ENCODE data around the gene PLK5. TPM values are rescaled to one million over a fixed set of nuclear protein-coding genes. Genes with fewer than 3 reads are reported as not detected.

The PLK5 gene
- total and polyA plus RNA-seq, 2 experiments from 2014 or later = 0.97 to 1.2 TPM

- TF ChIP-seq REST (IDR thresholded peaks at IDR 0.05; ENCODE audit: unreplicated experiment) (no peak), STAT1 (IDR thresholded peaks at IDR 0.05; ENCODE audit: unreplicated experiment) (no peak), ZNF331 (CRISPR knock-in tag; IDR thresholded peaks at IDR 0.05; ENCODE audit: low read depth) (no peak)
- TF ChIP-seq, protein P1, sequence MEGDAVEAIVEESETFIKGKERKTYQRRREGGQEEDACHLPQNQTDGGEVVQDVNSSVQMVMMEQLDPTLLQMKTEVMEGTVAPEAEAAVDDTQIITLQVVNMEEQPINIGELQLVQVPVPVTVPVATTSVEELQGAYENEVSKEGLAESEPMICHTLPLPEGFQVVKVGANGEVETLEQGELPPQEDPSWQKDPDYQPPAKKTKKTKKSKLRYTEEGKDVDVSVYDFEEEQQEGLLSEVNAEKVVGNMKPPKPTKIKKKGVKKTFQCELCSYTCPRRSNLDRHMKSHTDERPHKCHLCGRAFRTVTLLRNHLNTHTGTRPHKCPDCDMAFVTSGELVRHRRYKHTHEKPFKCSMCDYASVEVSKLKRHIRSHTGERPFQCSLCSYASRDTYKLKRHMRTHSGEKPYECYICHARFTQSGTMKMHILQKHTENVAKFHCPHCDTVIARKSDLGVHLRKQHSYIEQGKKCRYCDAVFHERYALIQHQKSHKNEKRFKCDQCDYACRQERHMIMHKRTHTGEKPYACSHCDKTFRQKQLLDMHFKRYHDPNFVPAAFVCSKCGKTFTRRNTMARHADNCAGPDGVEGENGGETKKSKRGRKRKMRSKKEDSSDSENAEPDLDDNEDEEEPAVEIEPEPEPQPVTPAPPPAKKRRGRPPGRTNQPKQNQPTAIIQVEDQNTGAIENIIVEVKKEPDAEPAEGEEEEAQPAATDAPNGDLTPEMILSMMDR (conservative IDR thresholded peaks at IDR 0.05; ENCODE audit: low read depth in 2 of 2) = no peak
Observed at GRCh38 chr19:1570836-1571235, 47.0 kb downstream of the PLK5 start (continued).

- Histone ChIP-seq H4K20me1 (replicated peaks; ENCODE audit: insufficient read depth) (no peaks in the 10 kb centered on the region; the same call in 1 of the 2 replicates), H3K4me2 (no peak overlapping the region), H3K79me2 (replicated peaks; ENCODE audit: insufficient read depth) (peaks cover 3% of the 10 kb centered on the region), H3K9me2 (ENCODE audit: insufficient read depth) (no peaks in the 10 kb centered on the region), H3K27ac (ENCODE audit: low read depth) (no peak overlapping the region), H3K4me3 (no peak overlapping the region), H3K27me3 (ENCODE audit: insufficient read depth) (peaks cover 25% of the 10 kb centered on the region), H3K4me1 (ENCODE audit: insufficient read depth) (no peaks in the 10 kb centered on the region; the same call in 1 of the 2 replicates), H3K36me3 (ENCODE audit: insufficient read depth) (no peaks in the 10 kb centered on the region), H3F3A (replicated peaks; ENCODE audit: low read depth) (no peaks in the 10 kb centered on the region; the same call in 1 of the 2 replicates), H2AFZ (no peak overlapping the region)
- ATAC-seq (no peak), DNase-seq (ENCODE audit: low spot score) (no peak)
- no peak overlapping the region for H3K27ac Mint-ChIP-seq
- H3K27me3 Mint-ChIP-seq (ENCODE audit: insufficient read depth, low read depth, poor library complexity) = peaks cover 47% of the 10 kb centered on the region
- H3K4me3 Mint-ChIP-seq = no peak overlapping the region
- H3K9me3 Mint-ChIP-seq = peaks cover 9% of the 10 kb centered on the region
- peaks cover 7% of the 10 kb centered on the region for H3K36me3 Mint-ChIP-seq (ENCODE audit: low read depth)
- H3K4me1 Mint-ChIP-seq = peaks cover 6% of the 10 kb centered on the region; the same call in 2 of the 3 replicates
- TF ChIP-seq ZNF331 (CRISPR knock-in tag; IDR thresholded peaks at IDR 0.05; ENCODE audit: low read depth) (no peak), REST (IDR thresholded peaks at IDR 0.05; ENCODE audit: unreplicated experiment) (no peak), ZNF114 (CRISPR knock-in tag; IDR thresholded peaks at IDR 0.05) (no peak), ZNF462 (CRISPR knock-in tag; IDR thresholded peaks at IDR 0.05) (no peak), NANOG (IDR thresholded peaks at IDR 0.05; ENCODE audit: borderline replicate concordance) (no peak), POLR2AphosphoS5 (IDR thresholded peaks at IDR 0.05; ENCODE audit: low read depth) (no peak), EZH2phosphoT487 (IDR thresholded peaks at IDR 0.05; ENCODE audit: unreplicated experiment) (no peak)
Observed at GRCh38 chr19:1571358-1571757, 47.5 kb downstream of the PLK5 start.

Measured in GM23338 (cell line).